NCI-H2081 (cell line): ENCODE results near the gene COX5B.
"Not testable (repeated sequence)": the region's sequence is repeated elsewhere in the genome, so short reads cannot be mapped to it uniquely, and the experiment has no call there.

Experiments used
- DNase-seq, 2 experiments: peaks; one replicate each; lab custom pipeline; 2025; lab: John Stamatoyannopoulos, UW

Gene COX5B

GRCh38 chr2:97673182-97673914 is 27.5 kb downstream of the COX5B start:
- no peak for DNase-seq

- peak; percentile 36 to 53 for DNase-seq
These were observed 28.0 kb downstream of the COX5B start for GRCh38 chr2:97673915-97674283.

- DNase-seq = peak; percentile 80 to 95
These were observed 29.7 kb downstream of the COX5B start for GRCh38 chr2:97675430-97676113.

GRCh38 chr2:97676620-97677019 is 30.8 kb downstream of the COX5B start:
- no peak for DNase-seq

GRCh38 chr2:97677480-97677879 is 31.6 kb downstream of the COX5B start:
- no peak for DNase-seq

- no peak for DNase-seq
These were observed 32.4 kb downstream of the COX5B start for GRCh38 chr2:97678298-97678697.

GRCh38 chr2:97687235-97687634 is 41.4 kb downstream of the COX5B start:
- DNase-seq = not testable (repeated sequence)

- DNase-seq = no peak
These were observed 42.4 kb downstream of the COX5B start for GRCh38 chr2:97688062-97688827.

- DNase-seq = no peak
These were observed 45.3 kb downstream of the COX5B start for GRCh38 chr2:97691166-97691565.

GRCh38 chr2:97693476-97693875 is 47.6 kb downstream of the COX5B start:
- DNase-seq = no peak

- DNase-seq = no peak
These were observed 49.9 kb downstream of the COX5B start for GRCh38 chr2:97695744-97696143.

GRCh38 chr2:97697252-97698235 is 51.7 kb downstream of the COX5B start:
- peak; percentile 83 to 85 for DNase-seq
